GM18511 (cell line): ENCODE measurements around the gene OLFML3.
"Not testable (repeated sequence)": the region's sequence is repeated elsewhere in the genome, so short reads cannot be mapped to it uniquely, and the experiment has no call there.

Experiments
- ATAC-seq: cut with Tn5 transposase; IDR thresholded peaks from one replicate; pipeline ENCODE4 v1.9.1; 2021; ENCODE audit warnings: mild to moderate bottlenecking, moderate library complexity; ENCODE audit not compliant: unreplicated experiment

The OLFML3 gene

DNA sequence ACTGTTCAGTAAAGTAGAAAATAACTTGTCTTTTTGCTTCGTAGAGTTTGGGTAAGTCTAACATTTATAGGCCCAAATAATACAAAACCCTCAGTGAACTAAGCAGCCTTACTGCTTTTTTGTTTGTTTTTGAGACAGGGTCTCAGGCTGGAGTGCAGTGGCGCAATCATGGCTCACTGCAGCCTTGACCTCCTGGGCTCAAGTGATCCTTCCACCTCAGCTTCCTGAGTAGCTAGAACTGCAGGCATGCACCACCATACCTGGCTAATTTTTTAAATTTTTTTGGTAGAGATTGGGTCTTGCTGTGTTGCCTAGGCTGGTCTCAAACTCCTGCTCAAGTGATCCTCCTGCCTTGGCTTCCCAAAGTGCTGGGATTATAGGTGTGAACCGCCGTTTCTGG lies 31.1 kb upstream of the OLFML3 start:
- not testable (repeated sequence) for ATAC-seq

DNA sequence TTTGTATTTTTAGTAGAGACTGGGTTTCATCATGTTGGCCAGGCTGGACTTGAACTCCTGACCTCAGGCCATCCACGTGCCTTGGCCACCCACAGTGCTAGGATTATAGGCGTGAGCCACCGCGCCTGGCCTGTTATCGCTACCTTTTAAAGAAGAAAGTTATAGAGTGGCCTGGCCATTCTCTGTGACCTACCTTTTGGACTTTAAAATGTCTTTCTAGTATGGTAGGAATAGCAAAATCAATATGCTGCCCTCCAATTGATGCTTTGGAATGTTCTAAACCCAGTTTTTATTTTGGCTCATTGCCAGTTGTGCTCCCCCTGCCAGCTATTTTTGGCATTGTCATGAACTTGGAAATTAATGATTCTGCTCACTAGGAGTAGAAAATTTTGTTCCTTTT lies 30.3 kb upstream of the OLFML3 start:
- no peak for ATAC-seq

DNA sequence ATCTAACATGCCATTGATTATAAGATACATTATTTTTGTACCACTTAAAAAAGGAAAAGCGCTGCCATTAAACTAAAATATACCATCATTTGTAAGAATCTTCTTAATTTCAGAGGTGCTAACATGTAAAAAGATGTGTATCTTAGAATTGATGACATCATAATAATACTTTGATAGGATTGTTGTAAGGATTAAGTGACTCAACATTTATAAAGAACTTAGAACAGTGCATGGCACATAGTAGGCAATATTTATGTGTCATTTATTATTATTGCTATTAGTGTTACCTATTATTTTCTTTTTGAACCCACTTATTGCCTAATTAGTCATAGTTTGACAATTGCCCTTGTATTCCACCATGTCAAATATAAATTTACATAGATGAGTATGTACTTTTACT lies 28.4 kb upstream of the OLFML3 start:
- ATAC-seq = no peak

DNA sequence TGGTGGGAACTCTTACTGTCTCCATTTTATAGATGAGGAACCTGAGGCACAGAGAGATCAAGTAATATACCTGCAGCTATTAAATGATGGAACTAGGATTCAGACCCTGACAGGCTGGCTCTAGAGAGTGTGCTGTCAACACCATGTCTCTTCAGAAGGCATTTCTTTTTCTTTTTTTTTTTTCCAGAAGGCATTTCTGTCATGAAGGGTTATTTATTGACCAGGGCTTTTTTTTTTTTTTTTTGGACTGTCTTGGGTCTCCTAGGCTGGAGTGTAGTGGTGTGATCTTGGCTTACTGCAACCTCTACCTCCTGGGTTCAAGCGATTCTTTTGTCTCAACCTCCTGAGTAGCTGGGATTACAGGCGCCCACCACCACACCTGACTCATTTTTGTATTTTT lies 27.6 kb upstream of the OLFML3 start:
- no peak for ATAC-seq

DNA sequence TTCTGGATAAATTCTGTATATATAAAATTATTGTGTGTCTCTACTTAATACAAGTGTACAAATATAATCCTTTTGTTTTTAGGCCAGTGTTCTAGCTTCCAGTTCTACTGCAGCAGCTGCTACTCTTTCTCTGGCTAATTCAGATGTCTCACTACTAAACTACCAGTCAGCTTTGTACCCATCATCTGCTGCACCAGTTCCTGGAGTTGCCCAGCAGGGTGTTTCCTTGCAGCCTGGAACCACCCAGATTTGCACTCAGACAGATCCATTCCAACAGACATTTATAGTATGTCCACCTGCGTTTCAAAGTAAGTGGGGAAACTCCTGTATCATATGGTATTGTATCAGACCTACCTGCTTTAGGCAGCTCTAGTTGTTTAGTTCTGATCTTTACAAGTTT lies 21.3 kb upstream of the OLFML3 start:
- no peak for ATAC-seq

DNA sequence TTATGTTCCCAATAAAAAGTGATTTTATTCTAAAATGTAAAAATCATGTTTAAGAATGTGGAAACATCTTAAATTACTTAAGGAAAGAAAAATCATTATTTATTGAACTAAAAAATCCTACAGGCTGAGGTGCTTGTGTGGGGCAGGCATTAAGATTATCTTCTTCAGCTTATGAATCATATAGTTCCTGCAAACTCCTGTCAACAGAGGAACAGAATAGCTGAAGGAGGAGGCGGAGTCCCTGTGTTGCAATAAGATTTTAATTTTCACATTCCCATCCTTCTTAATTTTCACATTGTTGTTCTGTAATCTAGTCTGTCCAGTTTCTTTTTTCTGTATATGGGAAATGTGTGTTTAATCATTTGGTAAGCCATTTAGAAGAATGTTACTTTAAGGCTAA lies 20.6 kb upstream of the OLFML3 start:
- ATAC-seq = no peak

DNA sequence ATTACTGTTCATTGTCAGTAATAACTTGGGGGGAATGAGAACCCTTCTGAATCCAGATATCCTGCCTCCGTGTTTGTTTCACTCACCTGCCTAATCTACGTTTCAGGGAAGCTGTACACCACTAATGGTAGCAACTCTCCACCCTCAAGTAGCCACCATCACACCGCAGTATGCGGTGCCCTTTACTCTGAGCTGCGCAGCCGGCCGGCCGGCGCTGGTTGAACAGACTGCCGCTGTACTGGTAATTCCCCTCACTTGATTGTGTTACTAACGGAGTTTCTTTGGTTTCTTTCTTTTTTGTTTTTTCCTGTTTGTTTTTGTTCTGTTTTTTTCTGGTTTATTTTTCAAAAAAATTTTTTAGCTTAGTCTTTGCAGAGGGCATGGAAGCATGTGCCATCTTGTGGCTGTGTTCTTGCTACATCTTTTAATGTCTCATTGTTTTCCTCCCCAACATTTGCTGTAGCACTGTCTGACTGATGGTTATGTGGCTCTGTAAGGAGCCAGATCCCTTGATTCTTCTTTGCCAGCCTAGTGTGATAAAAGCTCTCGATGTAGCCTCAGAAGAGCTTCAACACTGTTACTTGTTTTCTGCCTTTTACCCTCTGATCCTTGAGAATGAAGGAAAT lies 15.9 kb upstream of the OLFML3 start:
- ATAC-seq = no peak

DNA sequence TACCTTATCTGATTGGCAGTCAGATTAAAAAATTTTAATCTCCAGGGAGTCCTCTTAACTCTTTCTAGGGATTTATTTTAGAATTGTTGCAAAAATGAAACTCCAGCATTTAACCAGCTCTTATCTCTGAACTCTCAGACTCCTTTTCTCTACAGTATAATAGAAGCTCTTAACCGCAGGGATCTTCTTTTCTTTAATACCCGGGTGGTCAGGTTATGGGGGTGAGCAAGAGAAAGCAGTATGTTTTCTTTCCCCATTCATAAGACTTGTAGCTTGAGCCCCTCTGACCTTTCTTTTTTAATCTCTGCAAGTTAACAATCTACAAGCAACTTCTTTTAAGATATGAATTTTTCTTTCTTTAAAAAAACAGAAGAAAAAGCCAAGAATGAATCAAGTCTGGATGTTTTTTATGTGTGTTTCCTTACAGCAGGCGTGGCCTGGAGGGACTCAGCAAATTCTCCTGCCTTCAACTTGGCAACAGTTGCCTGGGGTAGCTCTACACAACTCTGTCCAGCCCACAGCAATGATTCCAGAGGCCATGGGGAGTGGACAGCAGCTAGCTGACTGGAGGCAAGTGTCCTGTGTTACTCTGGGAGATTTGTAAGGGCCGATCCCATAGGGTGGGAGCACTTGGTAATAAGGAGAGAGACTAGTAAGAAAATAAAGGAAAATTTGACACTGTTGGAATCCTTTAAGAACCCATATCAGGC lies 13.4 kb upstream of the OLFML3 start:
- no peak for ATAC-seq

DNA sequence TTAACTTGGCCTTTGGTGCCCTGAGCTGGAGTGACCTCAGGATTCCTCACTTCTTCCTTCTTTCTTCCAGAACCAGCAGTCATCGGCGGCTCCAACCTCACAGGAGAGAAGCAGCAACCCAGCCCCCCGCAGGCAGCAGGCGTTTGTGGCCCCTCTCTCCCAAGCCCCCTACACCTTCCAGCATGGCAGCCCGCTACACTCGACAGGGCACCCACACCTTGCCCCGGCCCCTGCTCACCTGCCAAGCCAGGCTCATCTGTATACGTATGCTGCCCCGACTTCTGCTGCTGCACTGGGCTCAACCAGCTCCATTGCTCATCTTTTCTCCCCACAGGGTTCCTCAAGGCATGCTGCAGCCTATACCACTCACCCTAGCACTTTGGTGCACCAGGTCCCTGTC lies 6.3 kb upstream of the OLFML3 start:
- no peak for ATAC-seq

DNA sequence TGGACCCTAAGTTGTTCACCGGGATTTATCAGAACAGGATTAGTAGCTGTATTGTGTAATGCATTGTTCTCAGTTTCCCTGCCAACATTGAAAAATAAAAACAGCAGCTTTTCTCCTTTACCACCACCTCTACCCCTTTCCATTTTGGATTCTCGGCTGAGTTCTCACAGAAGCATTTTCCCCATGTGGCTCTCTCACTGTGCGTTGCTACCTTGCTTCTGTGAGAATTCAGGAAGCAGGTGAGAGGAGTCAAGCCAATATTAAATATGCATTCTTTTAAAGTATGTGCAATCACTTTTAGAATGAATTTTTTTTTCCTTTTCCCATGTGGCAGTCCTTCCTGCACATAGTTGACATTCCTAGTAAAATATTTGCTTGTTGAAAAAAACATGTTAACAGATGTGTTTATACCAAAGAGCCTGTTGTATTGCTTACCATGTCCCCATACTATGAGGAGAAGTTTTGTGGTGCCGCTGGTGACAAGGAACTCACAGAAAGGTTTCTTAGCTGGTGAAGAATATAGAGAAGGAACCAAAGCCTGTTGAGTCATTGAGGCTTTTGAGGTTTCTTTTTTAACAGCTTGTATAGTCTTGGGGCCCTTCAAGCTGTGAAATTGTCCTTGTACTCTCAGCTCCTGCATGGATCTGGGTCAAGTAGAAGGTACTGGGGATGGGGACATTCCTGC lies 3.9 kb upstream of the OLFML3 start:
- no peak for ATAC-seq

DNA sequence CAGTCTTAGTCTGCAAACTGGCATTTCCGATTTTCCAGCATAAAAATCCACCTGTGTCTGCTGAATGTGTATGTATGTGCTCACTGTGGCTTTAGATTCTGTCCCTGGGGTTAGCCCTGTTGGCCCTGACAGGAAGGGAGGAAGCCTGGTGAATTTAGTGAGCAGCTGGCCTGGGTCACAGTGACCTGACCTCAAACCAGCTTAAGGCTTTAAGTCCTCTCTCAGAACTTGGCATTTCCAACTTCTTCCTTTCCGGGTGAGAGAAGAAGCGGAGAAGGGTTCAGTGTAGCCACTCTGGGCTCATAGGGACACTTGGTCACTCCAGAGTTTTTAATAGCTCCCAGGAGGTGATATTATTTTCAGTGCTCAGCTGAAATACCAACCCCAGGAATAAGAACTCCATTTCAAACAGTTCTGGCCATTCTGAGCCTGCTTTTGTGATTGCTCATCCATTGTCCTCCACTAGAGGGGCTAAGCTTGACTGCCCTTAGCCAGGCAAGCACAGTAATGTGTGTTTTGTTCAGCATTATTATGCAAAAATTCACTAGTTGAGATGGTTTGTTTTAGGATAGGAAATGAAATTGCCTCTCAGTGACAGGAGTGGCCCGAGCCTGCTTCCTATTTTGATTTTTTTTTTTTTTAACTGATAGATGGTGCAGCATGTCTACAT lies 2.5 kb upstream of the OLFML3 start:
- ATAC-seq = no peak

DNA sequence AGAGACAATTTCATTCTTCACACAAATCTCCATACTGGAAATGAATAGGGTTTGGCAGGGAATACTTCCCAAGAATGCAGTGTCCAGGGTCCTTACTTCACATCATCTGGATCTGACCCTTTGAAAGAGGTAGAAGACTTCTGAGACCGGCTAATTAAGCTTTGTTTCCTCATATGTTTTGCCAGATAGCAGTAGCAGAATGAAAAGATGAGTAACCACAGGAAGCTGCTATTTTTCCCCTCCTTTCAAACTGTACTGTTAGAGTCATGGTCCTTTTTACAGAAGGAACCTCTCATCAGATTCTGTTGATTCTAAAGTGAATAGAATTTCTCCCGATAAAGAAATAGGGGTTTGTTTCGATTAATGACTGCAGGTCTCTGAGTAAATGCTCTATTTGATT lies 1.4 kb upstream of the OLFML3 start:
- no peak for ATAC-seq

DNA sequence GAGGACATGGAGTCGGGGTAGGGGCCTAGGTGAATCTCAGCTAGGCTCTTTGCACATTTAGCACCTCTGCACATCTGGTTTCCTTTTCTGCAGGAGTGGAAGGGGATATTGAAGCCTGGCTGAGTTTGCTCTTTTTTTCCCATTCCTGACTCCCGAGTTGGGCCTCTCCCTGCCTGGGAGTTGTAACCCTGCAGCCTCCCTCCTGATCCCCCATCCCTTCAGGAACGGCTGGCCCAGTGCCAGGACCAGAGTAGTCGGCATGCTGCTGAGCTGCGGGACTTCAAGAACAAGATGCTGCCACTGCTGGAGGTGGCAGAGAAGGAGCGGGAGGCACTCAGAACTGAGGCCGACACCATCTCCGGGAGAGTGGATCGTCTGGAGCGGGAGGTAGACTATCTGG lies 836 bp downstream of the OLFML3 start:
- ATAC-seq = no peak

DNA sequence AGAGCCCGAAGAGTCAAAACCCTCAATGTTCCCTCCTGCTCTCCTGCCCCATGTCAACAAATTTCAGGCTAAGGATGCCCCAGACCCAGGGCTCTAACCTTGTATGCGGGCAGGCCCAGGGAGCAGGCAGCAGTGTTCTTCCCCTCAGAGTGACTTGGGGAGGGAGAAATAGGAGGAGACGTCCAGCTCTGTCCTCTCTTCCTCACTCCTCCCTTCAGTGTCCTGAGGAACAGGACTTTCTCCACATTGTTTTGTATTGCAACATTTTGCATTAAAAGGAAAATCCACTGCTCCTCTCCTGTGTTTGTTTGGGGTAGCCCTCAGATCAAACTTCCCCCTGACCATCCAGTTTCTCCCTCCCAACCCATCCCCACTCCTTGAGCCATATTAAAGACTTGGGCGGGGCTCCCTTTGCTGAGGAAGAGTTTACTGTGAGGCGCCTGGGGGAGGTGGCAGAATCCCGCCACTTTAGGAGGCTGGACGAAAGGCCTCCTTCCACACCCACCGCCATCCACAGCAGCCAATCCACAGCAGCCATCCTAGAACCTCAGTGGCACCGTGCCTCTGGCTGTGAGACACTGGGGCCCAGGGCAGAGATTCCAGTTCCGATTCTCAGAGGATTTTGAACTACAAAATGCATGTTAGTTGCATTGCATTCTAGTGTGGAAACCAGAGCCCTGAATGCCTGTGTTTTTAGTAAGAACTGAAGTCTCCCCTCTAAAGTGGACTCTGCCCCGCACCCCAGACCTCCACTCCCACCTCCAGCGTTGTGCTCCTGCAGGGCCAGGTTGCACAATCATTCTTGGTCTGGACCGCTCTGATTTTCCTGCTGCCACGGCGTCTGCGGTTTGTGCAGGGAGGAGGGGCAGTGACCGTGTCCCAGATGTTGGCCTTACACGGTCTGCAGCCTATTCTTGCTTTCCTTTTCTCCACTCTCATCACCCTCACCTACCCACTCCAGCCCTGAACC lies 3.0 kb downstream of the OLFML3 start:
- ATAC-seq = no peak

DNA sequence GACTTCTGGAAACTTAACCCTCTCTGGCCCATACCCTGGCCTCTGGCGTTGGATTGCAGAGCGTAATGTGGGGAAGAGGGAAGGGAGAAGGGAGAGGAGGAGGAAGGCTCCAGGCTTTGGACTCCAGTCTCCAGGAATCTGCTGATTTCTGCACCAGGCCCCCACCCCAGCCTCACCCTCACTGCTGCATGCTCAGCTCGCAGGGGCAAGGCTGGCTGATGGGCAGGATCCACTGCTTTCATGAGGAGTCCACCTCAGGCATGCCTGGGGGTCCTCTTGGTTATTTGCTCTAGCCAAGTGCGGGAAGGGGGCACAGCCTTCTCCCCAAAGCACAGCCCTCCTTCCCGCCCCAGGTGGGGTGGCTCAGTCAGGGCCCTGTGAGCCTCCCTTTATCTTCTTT lies 3.7 kb downstream of the OLFML3 start:
- ATAC-seq = no peak

DNA sequence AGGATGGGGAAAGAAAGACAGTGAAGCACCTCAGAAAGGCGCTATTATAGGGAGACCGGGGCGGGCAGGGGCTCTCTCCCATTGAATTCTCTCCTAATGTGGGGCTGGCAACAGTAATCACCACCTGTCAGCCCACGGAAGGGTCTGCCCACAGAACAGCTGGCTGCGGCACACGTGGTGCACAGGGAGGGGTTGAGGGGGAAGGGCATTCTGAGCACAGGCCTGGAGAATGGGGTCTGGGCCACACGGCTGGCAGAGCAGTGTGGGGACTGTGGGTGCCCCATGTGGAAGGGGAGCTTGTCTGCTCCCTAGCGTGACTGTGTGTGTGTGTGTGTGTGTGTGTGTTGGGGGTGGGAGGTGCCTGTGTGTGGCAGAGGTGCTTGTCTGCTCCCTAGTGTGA lies 4.1 kb downstream of the OLFML3 start:
- ATAC-seq = no peak

DNA sequence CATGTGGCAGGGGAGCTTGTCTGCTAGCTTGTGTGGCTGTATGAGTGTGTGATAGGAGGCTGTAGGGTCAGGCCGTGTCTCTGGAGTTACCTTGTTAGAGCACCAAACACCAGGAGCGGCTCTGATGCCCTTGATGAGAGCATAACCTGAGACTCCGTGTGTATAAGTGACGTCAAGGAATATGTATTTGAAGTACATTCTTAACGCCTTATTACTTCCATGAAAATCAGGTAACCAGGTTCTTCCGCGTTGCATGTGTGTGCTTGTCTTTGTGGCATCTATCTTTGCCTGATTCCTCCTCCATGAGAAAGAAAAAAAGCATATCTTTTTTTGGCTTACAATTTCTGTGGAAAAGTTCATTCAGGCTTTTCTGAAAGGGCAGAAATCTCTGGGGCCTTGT lies 4.6 kb downstream of the OLFML3 start:
- ATAC-seq = no peak

DNA sequence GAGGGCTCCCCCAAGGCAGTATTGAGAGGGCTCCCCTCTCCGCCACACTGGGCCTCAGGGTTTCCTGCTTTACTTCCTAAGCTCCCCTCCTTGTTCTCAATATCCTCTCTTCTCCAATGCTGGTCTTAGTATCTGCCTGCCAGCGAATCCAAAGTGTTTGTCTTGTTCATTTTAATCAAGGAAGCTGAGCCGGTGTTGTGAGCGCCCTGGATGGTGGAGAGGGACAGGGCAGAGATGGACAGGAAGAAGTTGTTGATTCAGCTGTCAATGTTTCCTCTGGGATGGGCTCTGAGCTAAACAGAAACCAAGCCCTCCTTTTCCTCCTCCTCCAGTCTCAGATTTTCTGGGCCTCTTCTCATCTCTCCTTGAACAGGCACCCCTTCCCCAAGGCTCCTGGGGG lies 5.4 kb downstream of the OLFML3 start:
- ATAC-seq = no peak

DNA sequence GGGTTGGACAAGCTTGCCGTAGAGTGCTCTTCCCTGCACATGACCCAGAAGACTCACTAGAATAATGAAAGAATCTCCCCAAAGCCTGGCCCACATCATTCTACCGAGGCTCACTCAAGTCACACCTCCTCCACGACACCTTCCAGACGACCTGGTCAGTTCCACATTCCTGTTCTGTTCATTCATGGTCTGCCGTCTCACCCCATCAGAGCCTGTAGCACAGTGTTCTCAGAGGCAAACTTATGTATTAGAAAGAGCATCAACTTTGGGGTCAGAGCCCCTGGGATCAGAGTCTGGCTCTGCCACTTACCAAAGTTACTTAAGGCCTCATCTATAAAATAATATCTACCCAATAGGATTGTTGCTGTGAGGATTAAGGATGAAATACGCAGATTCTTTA lies 7.5 kb downstream of the OLFML3 start:
- ATAC-seq = no peak

DNA sequence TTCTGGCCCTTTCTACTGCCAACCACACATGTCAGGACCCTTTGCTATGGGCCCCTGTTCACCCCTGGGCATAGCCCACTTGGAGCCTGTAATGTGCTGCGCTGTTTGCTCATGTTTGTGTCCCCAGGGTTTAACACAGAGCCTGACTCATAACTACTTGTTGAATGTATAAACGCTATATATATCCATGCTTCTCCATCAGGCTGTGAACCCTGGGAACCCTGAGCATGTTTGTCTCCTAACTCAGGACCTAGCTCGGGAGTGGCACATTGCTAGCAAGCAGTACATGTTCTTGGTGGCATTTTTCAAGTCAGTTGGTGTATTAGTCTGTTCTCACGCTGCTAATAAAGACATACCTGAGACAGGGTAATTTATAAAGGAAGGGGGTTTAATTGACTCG lies 8.0 kb downstream of the OLFML3 start:
- no peak for ATAC-seq

DNA sequence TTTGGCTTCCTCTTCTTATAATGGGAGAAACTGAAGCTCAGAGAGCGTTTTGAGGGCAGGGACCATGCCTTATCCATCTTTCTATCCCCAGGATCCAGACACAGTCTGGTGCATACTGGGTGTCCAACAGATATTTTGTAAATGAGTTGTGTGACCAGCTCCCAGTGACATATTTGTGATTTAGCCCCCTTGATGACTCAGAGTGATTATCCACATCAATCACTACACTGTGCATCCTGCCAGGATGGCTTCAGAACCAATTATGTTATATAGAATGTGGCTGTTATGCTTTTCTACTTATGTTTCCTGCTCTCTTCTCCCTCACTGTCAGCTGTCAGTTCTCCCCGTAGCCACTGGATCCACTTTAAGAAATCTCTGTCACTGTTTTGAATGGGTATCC lies 11.3 kb downstream of the OLFML3 start:
- ATAC-seq = no peak
